Neutrophil (primary cell): ENCODE measurements around the gene SSTR3.
A peak's percentile ranks its signal among the peaks of the same experiment; 100 is the strongest.

ENCODE experiments used
- H3K27ac ChIP-seq: fragments of 200-600 bp; sonication (generic); 2 replicates; pipeline ENCODE4 v1.5.1; 2016; ENCODE audit warnings: mild to moderate bottlenecking, moderate library complexity
- H3K27me3 ChIP-seq: fragments of 200-600 bp; sonication (generic); 2 replicates; pipeline ENCODE4 v1.6.0; 2016; ENCODE audit warnings: mild to moderate bottlenecking
- H3K36me3 ChIP-seq: fragments of 200-600 bp; sonication (generic); 2 replicates; pipeline ENCODE4 v1.5.1; 2017
- H3K4me1 ChIP-seq, 2 experiments: fragments of 200-600 bp in 1 of 2; sonication (generic) in 1 of 2; 1 replicate in 1 of 2; 2 replicates in 1 of 2; pipeline versions ENCODE4 v1.5.1 to v1.6.1; 2013 to 2016; ENCODE audit warnings: low read depth in 1 of 2, low read length in 1 of 2, mild to moderate bottlenecking in 1 of 2, moderate library complexity in 1 of 2; ENCODE audit not compliant: control insufficient read depth in 1 of 2, insufficient read depth in 1 of 2
- H3K4me3 ChIP-seq, 2 experiments: fragments of 200-600 bp in 1 of 2; sonication (generic) in 1 of 2; 1 replicate in 1 of 2; 2 replicates in 1 of 2; pipeline ENCODE4 v1.5.1; 2013 to 2016; ENCODE audit warnings: low read depth in 1 of 2, low read length in 1 of 2, mild to moderate bottlenecking in 1 of 2, moderate library complexity in 1 of 2
- H3K9me3 ChIP-seq: fragments of 200-600 bp; sonication (generic); 2 replicates; pipeline ENCODE4 v1.5.1; 2016
- TF ChIP-seq, protein P1 (sequence below): fragments of 200-600 bp; sonication (generic); IDR thresholded peaks from 2 replicates; pipeline ENCODE4 v1.5.1; 2016; ENCODE audit warnings: antibody characterized with exemption

SSTR3 gene

DNA sequence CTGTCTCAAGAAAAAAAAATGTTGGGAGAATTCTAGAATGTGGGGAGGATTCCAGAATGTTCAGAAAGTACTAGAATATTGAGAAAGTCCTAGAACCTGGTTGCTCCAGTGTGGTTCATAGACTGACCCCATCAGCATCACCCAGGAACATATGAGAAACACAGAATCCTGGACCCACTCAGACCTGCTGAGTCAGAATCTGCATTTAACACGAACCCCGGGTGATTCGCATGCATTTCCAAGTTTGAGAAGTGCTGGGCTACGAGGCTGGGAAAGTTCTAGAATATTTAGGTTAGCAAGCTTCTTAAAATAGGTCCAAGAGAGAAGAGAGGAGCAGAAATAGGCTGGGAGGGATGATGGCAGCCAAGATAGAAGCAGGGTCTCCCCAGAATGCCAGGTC lies 30.6 kb downstream of the SSTR3 start:
- Histone ChIP-seq H3K9me3 (no peaks in the 10 kb centered on the region), H3K4me3 (no peak overlapping the region), H3K27ac (no peak overlapping the region), H3K36me3 (no peaks in the 10 kb centered on the region), H3K4me1 (peaks cover 35 to 45% of the 10 kb centered on the region in 2 experiments), H3K27me3 (peaks cover 1% of the 10 kb centered on the region)
- TF ChIP-seq, protein P1, sequence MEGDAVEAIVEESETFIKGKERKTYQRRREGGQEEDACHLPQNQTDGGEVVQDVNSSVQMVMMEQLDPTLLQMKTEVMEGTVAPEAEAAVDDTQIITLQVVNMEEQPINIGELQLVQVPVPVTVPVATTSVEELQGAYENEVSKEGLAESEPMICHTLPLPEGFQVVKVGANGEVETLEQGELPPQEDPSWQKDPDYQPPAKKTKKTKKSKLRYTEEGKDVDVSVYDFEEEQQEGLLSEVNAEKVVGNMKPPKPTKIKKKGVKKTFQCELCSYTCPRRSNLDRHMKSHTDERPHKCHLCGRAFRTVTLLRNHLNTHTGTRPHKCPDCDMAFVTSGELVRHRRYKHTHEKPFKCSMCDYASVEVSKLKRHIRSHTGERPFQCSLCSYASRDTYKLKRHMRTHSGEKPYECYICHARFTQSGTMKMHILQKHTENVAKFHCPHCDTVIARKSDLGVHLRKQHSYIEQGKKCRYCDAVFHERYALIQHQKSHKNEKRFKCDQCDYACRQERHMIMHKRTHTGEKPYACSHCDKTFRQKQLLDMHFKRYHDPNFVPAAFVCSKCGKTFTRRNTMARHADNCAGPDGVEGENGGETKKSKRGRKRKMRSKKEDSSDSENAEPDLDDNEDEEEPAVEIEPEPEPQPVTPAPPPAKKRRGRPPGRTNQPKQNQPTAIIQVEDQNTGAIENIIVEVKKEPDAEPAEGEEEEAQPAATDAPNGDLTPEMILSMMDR: no peak

DNA sequence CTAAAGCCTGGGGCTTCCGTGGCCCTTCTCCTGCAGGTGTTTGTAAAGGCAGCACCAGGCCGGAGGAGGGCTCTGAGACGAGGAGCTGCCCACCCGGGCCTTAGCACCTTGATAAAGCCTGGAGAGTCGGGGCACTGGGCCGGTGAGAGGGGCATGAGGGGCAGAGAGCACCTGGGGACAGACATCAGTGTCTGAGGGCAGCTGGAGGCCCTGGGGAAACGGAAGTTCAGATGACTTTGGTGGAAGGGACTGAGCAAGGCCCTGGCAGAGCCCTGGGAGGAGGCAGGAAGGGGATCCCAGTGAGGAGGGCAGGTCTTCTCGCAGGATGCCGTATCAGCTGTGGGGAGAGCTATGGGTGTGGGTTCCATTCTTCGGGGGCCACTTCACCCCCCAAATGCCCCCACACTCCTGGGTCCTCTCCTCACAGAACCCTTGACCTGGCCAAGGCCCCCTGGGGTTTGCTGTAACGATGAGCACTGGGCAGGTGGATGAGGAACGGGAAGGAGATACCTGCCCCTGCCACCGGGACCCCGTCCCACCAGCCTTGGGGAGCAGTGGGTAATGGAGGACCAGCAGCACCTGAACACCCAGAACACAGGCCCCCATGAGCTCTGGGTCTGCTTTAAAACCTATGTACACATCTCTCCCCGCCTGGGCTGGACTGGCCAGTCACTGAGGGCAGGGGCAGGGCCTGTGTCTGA lies 31.6 kb downstream of the SSTR3 start:
- no peak overlapping the region for H3K4me3 ChIP-seq
- H3K4me1 ChIP-seq: peaks cover 45 to 55% of the 10 kb centered on the region in 2 experiments
- no peaks in the 10 kb centered on the region for H3K27me3 ChIP-seq
- TF ChIP-seq, protein P1: no peak
- peak overlapping the region; percentile 42 for H3K27ac ChIP-seq
- no peaks in the 10 kb centered on the region for H3K9me3 ChIP-seq
- H3K36me3 ChIP-seq: no peaks in the 10 kb centered on the region

DNA sequence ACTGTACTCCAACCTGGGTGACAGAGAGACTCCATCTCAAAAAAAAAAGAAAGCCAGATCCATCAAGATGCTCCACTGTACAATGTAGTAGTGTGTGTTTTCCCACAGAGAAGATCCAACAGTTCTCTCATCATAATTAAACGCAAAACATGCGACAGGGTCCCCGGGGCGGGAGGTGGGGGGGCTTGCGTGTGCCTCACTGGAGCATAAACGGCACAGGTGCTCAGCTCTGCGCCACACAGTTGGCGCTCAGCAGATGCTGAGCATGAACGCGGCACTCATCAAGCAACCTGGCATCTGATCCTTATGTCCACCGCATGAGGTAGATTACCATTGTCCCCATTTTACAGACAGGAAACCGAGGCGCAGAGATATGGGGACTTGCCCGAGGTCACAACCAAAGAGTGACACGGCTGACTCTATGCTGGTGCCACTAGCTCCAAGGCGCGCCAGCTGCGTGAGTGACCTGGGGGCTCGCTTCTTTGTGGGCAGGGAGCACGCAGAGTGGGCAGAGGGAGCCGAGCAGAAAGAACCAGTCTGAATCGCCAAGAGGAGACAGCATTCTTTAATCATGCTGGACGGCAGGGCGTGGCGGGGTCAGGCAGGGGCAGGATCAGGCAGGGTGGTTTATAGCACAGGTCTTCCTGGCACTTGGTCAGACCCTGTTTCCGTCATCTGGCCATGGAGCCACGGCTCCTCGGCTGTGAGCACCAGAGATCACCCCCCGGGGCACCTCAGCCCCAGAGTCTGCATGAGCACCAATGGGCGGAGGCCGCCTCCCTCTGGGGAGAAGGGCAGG lies 32.5 kb downstream of the SSTR3 start:
- Histone ChIP-seq H3K27me3 (no peaks in the 10 kb centered on the region), H3K4me3 (no peak overlapping the region), H3K4me1 (peaks cover 51 to 62% of the 10 kb centered on the region in 2 experiments), H3K36me3 (no peaks in the 10 kb centered on the region), H3K27ac (peak overlapping the region; percentile 42), H3K9me3 (no peaks in the 10 kb centered on the region)
- TF ChIP-seq, protein P1: no peak

DNA sequence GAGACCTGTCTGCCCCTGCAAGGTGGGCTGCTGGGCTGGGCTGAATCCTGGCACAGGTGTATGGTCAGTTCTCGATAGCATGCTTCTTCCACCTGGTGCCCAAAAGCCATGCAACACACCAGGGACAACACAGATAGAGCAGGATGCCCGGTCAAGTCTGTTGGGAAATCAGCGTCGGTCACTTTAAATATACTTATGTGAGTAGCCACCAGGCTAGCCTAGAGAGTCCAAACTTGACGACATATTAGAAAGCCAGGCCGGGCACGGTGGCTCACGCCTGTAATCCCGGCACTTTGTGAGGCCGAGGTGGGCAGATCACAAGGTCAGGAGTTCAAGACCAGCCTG lies 33.2 kb downstream of the SSTR3 start:
- TF ChIP-seq, protein P1: no peak
- H3K27me3 ChIP-seq: no peaks in the 10 kb centered on the region
- H3K9me3 ChIP-seq: no peaks in the 10 kb centered on the region
- H3K4me1 ChIP-seq: peaks cover 51 to 62% of the 10 kb centered on the region in 2 experiments
- H3K27ac ChIP-seq: peak overlapping the region; percentile 89
- no peak overlapping the region for H3K4me3 ChIP-seq
- H3K36me3 ChIP-seq: no peaks in the 10 kb centered on the region

DNA sequence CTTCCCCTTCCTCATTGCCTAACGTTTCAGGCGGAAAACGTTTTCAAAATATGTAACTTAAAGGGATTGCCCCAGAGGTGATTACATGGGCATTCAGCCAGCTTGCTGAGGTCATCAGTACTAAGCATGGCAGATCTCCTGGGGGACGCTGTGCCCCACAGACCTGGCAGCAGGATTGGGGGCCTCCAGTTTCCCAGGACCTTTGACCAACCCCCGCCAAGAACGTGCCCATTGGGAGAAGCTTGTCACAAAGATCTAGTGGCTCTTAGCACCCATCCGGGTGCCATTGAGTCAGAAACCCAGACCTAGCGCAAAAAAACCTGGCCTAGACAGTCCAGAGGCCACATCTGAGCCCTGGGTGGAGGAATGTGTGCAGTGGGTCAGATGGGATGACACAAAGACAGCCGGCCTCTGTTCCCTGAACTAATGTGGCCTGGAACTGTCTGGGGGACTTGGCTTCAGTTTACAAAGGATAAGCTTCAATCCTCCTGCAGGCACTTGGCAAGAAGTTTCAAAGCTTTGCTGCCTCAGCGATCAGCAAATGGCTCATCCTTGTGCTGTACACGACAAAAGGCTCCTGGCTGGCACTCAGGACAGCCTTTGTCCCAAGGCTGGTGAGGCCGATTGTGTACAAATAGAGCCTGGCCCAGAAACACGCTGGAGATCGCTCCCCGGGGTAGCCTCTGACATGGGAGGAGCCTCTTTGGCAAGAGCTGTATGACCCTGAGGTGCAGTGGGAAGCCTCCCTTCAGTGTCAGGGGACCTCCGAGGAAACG lies 33.7 kb downstream of the SSTR3 start:
- Histone ChIP-seq H3K9me3 (no peaks in the 10 kb centered on the region), H3K4me1 (peaks cover 51 to 62% of the 10 kb centered on the region in 2 experiments), H3K27me3 (no peaks in the 10 kb centered on the region), H3K27ac (peak overlapping the region; percentile 89), H3K4me3 (peak overlapping the region; percentile 6 to 54), H3K36me3 (no peaks in the 10 kb centered on the region)
- TF ChIP-seq, protein P1: no peak
